Adipocyte (in vitro differentiated cells): Measurements from ENCODE around the gene SIGLEC7.
"Not testable (repeated sequence)": the region's sequence is repeated elsewhere in the genome, so short reads cannot be mapped to it uniquely, and the experiment has no call there.

Experiments used
- DNase-seq: peaks from one replicate; pipeline ENCODE4 v3.0.0-alpha.2; 2015; ENCODE audit warnings: low read depth
- H3K27me3 ChIP-seq: replicated peaks from 2 replicates; pipeline ENCODE4 v1.7.0; 2013; ENCODE audit warnings: mild to moderate bottlenecking, low read length, moderate library complexity; ENCODE audit not compliant: control insufficient read depth, insufficient read depth
- H3K36me3 ChIP-seq: 2 replicates; pipeline ENCODE4 v1.7.0; 2013; ENCODE audit warnings: low read length, mild to moderate bottlenecking, moderate library complexity; ENCODE audit not compliant: control insufficient read depth, insufficient read depth, severe bottlenecking
- H3K4me1 ChIP-seq: 2 replicates; pipeline ENCODE4 v1.7.0; 2013; ENCODE audit warnings: mild to moderate bottlenecking, low read length, moderate library complexity; ENCODE audit not compliant: control insufficient read depth, insufficient read depth
- H3K4me3 ChIP-seq: 2 replicates; pipeline ENCODE4 v1.7.0; 2013; ENCODE audit warnings: mild to moderate bottlenecking, low read length, moderate library complexity
- H3K9ac ChIP-seq: 2 replicates; pipeline ENCODE4 v1.7.0; 2013; ENCODE audit warnings: mild to moderate bottlenecking, low read length, moderate library complexity
- H3K9me3 ChIP-seq: 2 replicates; pipeline ENCODE4 v1.7.0; 2013; ENCODE audit warnings: mild to moderate bottlenecking, low read length, moderate library complexity; ENCODE audit not compliant: control insufficient read depth

SIGLEC7 gene

GRCh38 chr19:51141181-51141580 lies 920 bp upstream of the SIGLEC7 start:
- no peaks in the 10 kb centered on the region for H3K36me3 ChIP-seq
- no peaks in the 10 kb centered on the region for H3K9me3 ChIP-seq
- H3K4me1 ChIP-seq: peaks cover 3% of the 10 kb centered on the region
- no peak for DNase-seq
- H3K4me3 ChIP-seq: no peak overlapping the region
- no peak overlapping the region for H3K9ac ChIP-seq
- peaks cover 32% of the 10 kb centered on the region for H3K27me3 ChIP-seq

- peaks cover 29% of the 10 kb centered on the region for H3K27me3 ChIP-seq
- H3K9me3 ChIP-seq, H3K4me3 ChIP-seq, DNase-seq, H3K4me1 ChIP-seq, H3K9ac ChIP-seq, H3K36me3 ChIP-seq: not testable (repeated sequence)
Observed at GRCh38 chr19:51142809-51143475, 841 bp downstream of the SIGLEC7 start.

- no peak for DNase-seq
- Histone ChIP-seq H3K27me3 (peaks cover 29% of the 10 kb centered on the region), H3K4me1 (peaks cover 3% of the 10 kb centered on the region), H3K9me3 (no peaks in the 10 kb centered on the region), H3K36me3 (no peaks in the 10 kb centered on the region), H3K9ac (no peak overlapping the region), H3K4me3 (no peak overlapping the region)
Observed at GRCh38 chr19:51143486-51143885, 1.4 kb downstream of the SIGLEC7 start.

GRCh38 chr19:51144482-51145045 lies 2.5 kb downstream of the SIGLEC7 start:
- no peak overlapping the region for H3K4me3 ChIP-seq
- peaks cover 27% of the 10 kb centered on the region for H3K27me3 ChIP-seq
- no peak for DNase-seq
- H3K4me1 ChIP-seq: no peaks in the 10 kb centered on the region
- peaks cover 4% of the 10 kb centered on the region for H3K9me3 ChIP-seq
- H3K9ac ChIP-seq: no peak overlapping the region
- H3K36me3 ChIP-seq: no peaks in the 10 kb centered on the region

- no peak overlapping the region for H3K4me3 ChIP-seq
- peaks cover 15% of the 10 kb centered on the region for H3K27me3 ChIP-seq
- no peak overlapping the region for H3K9ac ChIP-seq
- no peaks in the 10 kb centered on the region for H3K36me3 ChIP-seq
- H3K9me3 ChIP-seq: peaks cover 6% of the 10 kb centered on the region
- no peaks in the 10 kb centered on the region for H3K4me1 ChIP-seq
- no peak for DNase-seq
Observed at GRCh38 chr19:51145916-51146493, 3.9 kb downstream of the SIGLEC7 start.

- H3K4me1 ChIP-seq: no peaks in the 10 kb centered on the region
- H3K9ac ChIP-seq: no peak overlapping the region
- H3K36me3 ChIP-seq: no peaks in the 10 kb centered on the region
- H3K9me3 ChIP-seq: peaks cover 6% of the 10 kb centered on the region
- peaks cover 8% of the 10 kb centered on the region for H3K27me3 ChIP-seq
- H3K4me3 ChIP-seq: no peak overlapping the region
- DNase-seq: no peak
Observed at GRCh38 chr19:51146751-51147150, 4.7 kb downstream of the SIGLEC7 start.

GRCh38 chr19:51147663-51148062 lies 5.6 kb downstream of the SIGLEC7 start:
- no peak for DNase-seq
- H3K4me1 ChIP-seq: no peaks in the 10 kb centered on the region
- no peaks in the 10 kb centered on the region for H3K36me3 ChIP-seq
- H3K27me3 ChIP-seq: peaks cover 16% of the 10 kb centered on the region
- peaks cover 6% of the 10 kb centered on the region for H3K9me3 ChIP-seq
- H3K9ac ChIP-seq: no peak overlapping the region
- H3K4me3 ChIP-seq: no peak overlapping the region

GRCh38 chr19:51148580-51148979 lies 6.5 kb downstream of the SIGLEC7 start:
- H3K9ac ChIP-seq: no peak overlapping the region
- no peaks in the 10 kb centered on the region for H3K36me3 ChIP-seq
- H3K9me3 ChIP-seq: peaks cover 6% of the 10 kb centered on the region
- no peak overlapping the region for H3K4me3 ChIP-seq
- peaks cover 19% of the 10 kb centered on the region for H3K27me3 ChIP-seq
- no peak for DNase-seq
- H3K4me1 ChIP-seq: no peaks in the 10 kb centered on the region

- Histone ChIP-seq H3K9me3 (peaks cover 6% of the 10 kb centered on the region), H3K27me3 (peaks cover 19% of the 10 kb centered on the region), H3K4me1 (no peaks in the 10 kb centered on the region), H3K9ac (no peak overlapping the region), H3K4me3 (no peak overlapping the region), H3K36me3 (no peaks in the 10 kb centered on the region)
- DNase-seq: no peak
Observed at GRCh38 chr19:51150627-51151026, 8.5 kb downstream of the SIGLEC7 start.

- Histone ChIP-seq H3K36me3 (no peaks in the 10 kb centered on the region), H3K4me1 (no peaks in the 10 kb centered on the region), H3K27me3 (peaks cover 52% of the 10 kb centered on the region), H3K4me3 (no peak overlapping the region), H3K9ac (no peak overlapping the region), H3K9me3 (no peaks in the 10 kb centered on the region)
- DNase-seq: no peak
Observed at GRCh38 chr19:51156710-51157109, 14.6 kb downstream of the SIGLEC7 start.

GRCh38 chr19:51157265-51157664 lies 15.2 kb downstream of the SIGLEC7 start:
- Histone ChIP-seq H3K9ac (no peak overlapping the region), H3K4me3 (no peak overlapping the region), H3K27me3 (peaks cover 48% of the 10 kb centered on the region), H3K36me3 (no peaks in the 10 kb centered on the region), H3K4me1 (no peaks in the 10 kb centered on the region), H3K9me3 (no peaks in the 10 kb centered on the region)
- DNase-seq: no peak
